KMS-11 (cell line): ENCODE measurements around the gene TBC1D24.

Experiments
- H2AFZ ChIP-seq: fragments of 200-600 bp; sonication (generic); 2 replicates; pipeline ENCODE4 v1.6.1; 2016; ENCODE audit warnings: antibody characterized with exemption, mixed run types, low read depth
- H3K27ac ChIP-seq: fragments of 200-600 bp; sonication (generic); 2 replicates; pipeline ENCODE4 v1.6.1; 2016; ENCODE audit warnings: mild to moderate bottlenecking, mixed run types
- H3K27me3 ChIP-seq: fragments of 200-600 bp; sonication (generic); 2 replicates; pipeline ENCODE4 v1.6.1; 2017; ENCODE audit warnings: mild to moderate bottlenecking, low read depth, mixed run types, moderate library complexity; ENCODE audit not compliant: insufficient read depth
- H3K36me3 ChIP-seq: fragments of 200-600 bp; sonication (generic); 2 replicates; pipeline ENCODE4 v1.6.1; 2017; ENCODE audit warnings: mild to moderate bottlenecking, mixed run types; ENCODE audit not compliant: insufficient read depth
- H3K4me1 ChIP-seq: fragments of 200-600 bp; sonication (generic); 2 replicates; pipeline ENCODE4 v1.6.1; 2016; ENCODE audit warnings: mild to moderate bottlenecking, low read depth, mixed run types; ENCODE audit not compliant: poor library complexity, severe bottlenecking
- H3K4me2 ChIP-seq: fragments of 200-600 bp; sonication (generic); 2 replicates; pipeline ENCODE4 v1.7.0; 2016; ENCODE audit warnings: mild to moderate bottlenecking, mixed run types
- H3K4me3 ChIP-seq: fragments of 200-600 bp; sonication (generic); IDR thresholded peaks from 2 replicates; pipeline ENCODE4 v1.6.1; 2017; ENCODE audit warnings: low read depth, low read length, mixed read lengths; ENCODE audit not compliant: insufficient read depth
- H3K79me2 ChIP-seq: fragments of 200-600 bp; sonication (generic); 2 replicates; pipeline ENCODE4 v1.6.1; 2016; ENCODE audit warnings: low read depth, mixed run types; ENCODE audit not compliant: insufficient read depth
- H3K9ac ChIP-seq: fragments of 200-600 bp; sonication (generic); 2 replicates; pipeline ENCODE4 v1.6.1; 2016; ENCODE audit warnings: mild to moderate bottlenecking, mixed run types
- H4K20me1 ChIP-seq: fragments of 200-600 bp; sonication (generic); 2 replicates; pipeline ENCODE4 v1.6.1; 2016; ENCODE audit warnings: mild to moderate bottlenecking, mixed run types; ENCODE audit not compliant: insufficient read depth
- CTCF ChIP-seq: fragments of 200-600 bp; sonication (generic); conservative IDR thresholded peaks from 2 replicates; pipeline ENCODE4 v1.6.1; 2017; ENCODE audit warnings: low read depth, mild to moderate bottlenecking, antibody characterized with exemption, low read length, moderate library complexity, mixed read lengths

Gene TBC1D24

GRCh38 chr16:2508722-2509400, 33.9 kb downstream of the TBC1D24 start:
- TF ChIP-seq CTCF = no peak
- no peak overlapping the region for H3K4me3 ChIP-seq
- H3K27me3 ChIP-seq = no peaks in the 10 kb centered on the region
- no peak overlapping the region for H3K27ac ChIP-seq
- H3K4me2 ChIP-seq = no peak overlapping the region
- H4K20me1 ChIP-seq = no peaks in the 10 kb centered on the region
- no peaks in the 10 kb centered on the region for H3K36me3 ChIP-seq
- no peak overlapping the region for H3K9ac ChIP-seq
- no peak overlapping the region for H2AFZ ChIP-seq
- peaks cover under 1% of the 10 kb centered on the region; the same call in 1 of the 2 replicates for H3K79me2 ChIP-seq
- H3K4me1 ChIP-seq = peaks cover 31% of the 10 kb centered on the region

- no peaks in the 10 kb centered on the region for H3K27me3 ChIP-seq
- no peak overlapping the region for H2AFZ ChIP-seq
- H3K9ac ChIP-seq = no peak overlapping the region
- peaks cover 4% of the 10 kb centered on the region; the same call in 1 of the 2 replicates for H4K20me1 ChIP-seq
- peaks cover 46% of the 10 kb centered on the region for H3K4me1 ChIP-seq
- no peak overlapping the region for H3K27ac ChIP-seq
- H3K4me3 ChIP-seq = no peak overlapping the region
- H3K4me2 ChIP-seq = no peak overlapping the region
- H3K36me3 ChIP-seq = no peaks in the 10 kb centered on the region
- peaks cover 23% of the 10 kb centered on the region for H3K79me2 ChIP-seq
- no peak for TF ChIP-seq CTCF
Measured at GRCh38 chr16:2511128-2511800, 36.3 kb downstream of the TBC1D24 start.

- peak overlapping the region; percentile 88; the same call in 1 of the 2 replicates for H2AFZ ChIP-seq
Measured at GRCh38 chr16:2511996-2512734, 37.2 kb downstream of the TBC1D24 start.

More at GRCh38 chr16:2511996-2512734, 37.2 kb downstream of the TBC1D24 start:
- peak overlapping the region; percentile 97; the same call in 1 of the 2 replicates for H3K9ac ChIP-seq
- peak overlapping the region; percentile 91; the same call in 1 of the 2 replicates for H3K4me2 ChIP-seq
- H3K79me2 ChIP-seq = peaks cover 32% of the 10 kb centered on the region
- no peak overlapping the region for H3K4me3 ChIP-seq
- peak overlapping the region; percentile 95; the same call in 1 of the 2 replicates for H3K27ac ChIP-seq
- no peaks in the 10 kb centered on the region for H3K36me3 ChIP-seq
- H4K20me1 ChIP-seq = peaks cover 4% of the 10 kb centered on the region; the same call in 1 of the 2 replicates
- H3K4me1 ChIP-seq = peaks cover 55% of the 10 kb centered on the region
- no peak for TF ChIP-seq CTCF
- H3K27me3 ChIP-seq = no peaks in the 10 kb centered on the region
